MM.1S (cell line): ENCODE data around the gene QSER1.

Experiments used
- DNase-seq: peaks from one replicate; pipeline ENCODE4 v3.0.0-alpha.2; 2015
- H2AFZ ChIP-seq: fragments of 300-600 bp; sonication (generic); 2 replicates; pipeline ENCODE4 v1.6.0; 2016; ENCODE audit warnings: antibody characterized with exemption, low read length
- H3F3A ChIP-seq: fragments of 300-600 bp; sonication (generic); 2 replicates; pipeline ENCODE4 v1.6.1; 2016; ENCODE audit warnings: mild to moderate bottlenecking, antibody characterized with exemption, low read length, moderate library complexity, mixed read lengths; ENCODE audit not compliant: insufficient read depth
- H3K27ac ChIP-seq: fragments of 300-600 bp; sonication (generic); 2 replicates; pipeline ENCODE4 v1.5.1; 2016; ENCODE audit warnings: mild to moderate bottlenecking, low read length
- H3K27me3 ChIP-seq: fragments of 300-600 bp; sonication (generic); replicated peaks from 2 replicates; pipeline ENCODE4 v1.6.0; 2016; ENCODE audit warnings: low read length; ENCODE audit not compliant: insufficient read depth
- H3K36me3 ChIP-seq: fragments of 300-600 bp; sonication (generic); replicated peaks from 2 replicates; pipeline ENCODE4 v1.6.1; 2016; ENCODE audit warnings: mild to moderate bottlenecking, low read length, mixed read lengths; ENCODE audit not compliant: insufficient read depth
- H3K4me1 ChIP-seq: fragments of 300-600 bp; sonication (generic); 2 replicates; pipeline ENCODE4 v1.6.1; 2016; ENCODE audit warnings: low read length, mixed read lengths
- H3K4me2 ChIP-seq: fragments of 300-600 bp; sonication (generic); 2 replicates; pipeline ENCODE4 v1.6.0; 2016; ENCODE audit warnings: low read depth, low read length
- H3K4me3 ChIP-seq: fragments of 300-600 bp; sonication (generic); 2 replicates; pipeline ENCODE4 v1.5.1; 2016; ENCODE audit warnings: low read length, mixed read lengths
- H3K79me2 ChIP-seq: fragments of 300-600 bp; sonication (generic); 2 replicates; pipeline ENCODE4 v1.6.1; 2016; ENCODE audit warnings: mixed run types, low read length, mixed read lengths
- H3K9ac ChIP-seq: fragments of 300-600 bp; sonication (generic); 2 replicates; pipeline ENCODE4 v1.6.1; 2016; ENCODE audit warnings: low read length, mixed read lengths
- H3K9me2 ChIP-seq: fragments of 300-600 bp; sonication (generic); replicated peaks from 2 replicates; pipeline ENCODE4 v1.6.1; 2016; ENCODE audit warnings: mild to moderate bottlenecking, low read length, mixed read lengths; ENCODE audit not compliant: insufficient read depth
- H3K9me3 ChIP-seq: fragments of 300-600 bp; sonication (generic); replicated peaks from 2 replicates; pipeline ENCODE4 v1.6.1; 2016; ENCODE audit warnings: mild to moderate bottlenecking, low read length, mixed read lengths; ENCODE audit not compliant: insufficient read depth
- H4K20me1 ChIP-seq: fragments of 300-600 bp; sonication (generic); 2 replicates; pipeline ENCODE4 v1.6.1; 2016; ENCODE audit warnings: mild to moderate bottlenecking, low read length, moderate library complexity, mixed read lengths; ENCODE audit not compliant: insufficient read depth
- EZH2 ChIP-seq: fragments of 300-600 bp; sonication (generic); optimal IDR thresholded peaks from 2 replicates; pipeline ENCODE3; 2017; ENCODE audit warnings: low read depth, mild to moderate bottlenecking, antibody characterized with exemption, low read length, mixed read lengths
- EZH2phosphoT487 ChIP-seq: fragments of 300-600 bp; sonication (generic); IDR thresholded peaks from 2 replicates; pipeline ENCODE4 v1.6.1; 2018; ENCODE audit warnings: antibody characterized with exemption, low read length
- TF ChIP-seq, protein P1 (sequence below): fragments of 300-600 bp; sonication (generic); IDR thresholded peaks from 2 replicates; pipeline ENCODE4 v1.5.1; 2016; ENCODE audit warnings: antibody characterized with exemption, low read length, mixed read lengths

The QSER1 gene

DNA sequence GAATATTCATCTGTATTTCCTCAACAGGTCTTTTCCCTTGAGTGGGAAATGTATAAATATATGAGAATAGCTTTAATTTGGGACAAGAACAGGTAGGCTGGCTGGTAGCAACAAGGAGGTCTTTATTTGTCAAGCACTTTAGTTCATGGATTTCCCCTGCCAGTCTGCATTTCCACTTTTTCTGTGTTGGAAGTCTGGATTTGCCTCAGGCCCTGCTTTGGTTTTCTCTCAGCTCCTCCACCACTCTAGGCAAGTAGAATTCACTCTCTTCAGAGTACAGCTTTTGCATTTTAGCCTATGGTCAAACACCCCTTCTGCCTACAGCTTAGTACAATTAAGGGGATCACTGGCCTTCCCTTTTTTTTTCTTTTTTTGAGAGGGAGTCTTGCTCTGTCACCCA lies 57.1 kb downstream of the QSER1 start:
- H3K9ac ChIP-seq, result no peak overlapping the region
- H3K9me3 ChIP-seq, result no peaks in the 10 kb centered on the region
- no peak overlapping the region for H3K4me3 ChIP-seq
- H2AFZ ChIP-seq, result no peak overlapping the region
- H3K4me1 ChIP-seq, result peaks cover 10% of the 10 kb centered on the region; the same call in 1 of the 2 replicates
- no peak overlapping the region for H3K4me2 ChIP-seq
- TF ChIP-seq EZH2, result no peak
- TF ChIP-seq, protein P1, sequence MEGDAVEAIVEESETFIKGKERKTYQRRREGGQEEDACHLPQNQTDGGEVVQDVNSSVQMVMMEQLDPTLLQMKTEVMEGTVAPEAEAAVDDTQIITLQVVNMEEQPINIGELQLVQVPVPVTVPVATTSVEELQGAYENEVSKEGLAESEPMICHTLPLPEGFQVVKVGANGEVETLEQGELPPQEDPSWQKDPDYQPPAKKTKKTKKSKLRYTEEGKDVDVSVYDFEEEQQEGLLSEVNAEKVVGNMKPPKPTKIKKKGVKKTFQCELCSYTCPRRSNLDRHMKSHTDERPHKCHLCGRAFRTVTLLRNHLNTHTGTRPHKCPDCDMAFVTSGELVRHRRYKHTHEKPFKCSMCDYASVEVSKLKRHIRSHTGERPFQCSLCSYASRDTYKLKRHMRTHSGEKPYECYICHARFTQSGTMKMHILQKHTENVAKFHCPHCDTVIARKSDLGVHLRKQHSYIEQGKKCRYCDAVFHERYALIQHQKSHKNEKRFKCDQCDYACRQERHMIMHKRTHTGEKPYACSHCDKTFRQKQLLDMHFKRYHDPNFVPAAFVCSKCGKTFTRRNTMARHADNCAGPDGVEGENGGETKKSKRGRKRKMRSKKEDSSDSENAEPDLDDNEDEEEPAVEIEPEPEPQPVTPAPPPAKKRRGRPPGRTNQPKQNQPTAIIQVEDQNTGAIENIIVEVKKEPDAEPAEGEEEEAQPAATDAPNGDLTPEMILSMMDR, result no peak
- TF ChIP-seq EZH2phosphoT487, result no peak
- DNase-seq, result no peak
- H3F3A ChIP-seq, result no peaks in the 10 kb centered on the region
- H3K79me2 ChIP-seq, result peaks cover 8% of the 10 kb centered on the region
- H3K36me3 ChIP-seq, result no peaks in the 10 kb centered on the region
- no peaks in the 10 kb centered on the region for H3K27me3 ChIP-seq
- no peak overlapping the region for H3K27ac ChIP-seq
- no peaks in the 10 kb centered on the region for H4K20me1 ChIP-seq
- no peaks in the 10 kb centered on the region for H3K9me2 ChIP-seq

DNA sequence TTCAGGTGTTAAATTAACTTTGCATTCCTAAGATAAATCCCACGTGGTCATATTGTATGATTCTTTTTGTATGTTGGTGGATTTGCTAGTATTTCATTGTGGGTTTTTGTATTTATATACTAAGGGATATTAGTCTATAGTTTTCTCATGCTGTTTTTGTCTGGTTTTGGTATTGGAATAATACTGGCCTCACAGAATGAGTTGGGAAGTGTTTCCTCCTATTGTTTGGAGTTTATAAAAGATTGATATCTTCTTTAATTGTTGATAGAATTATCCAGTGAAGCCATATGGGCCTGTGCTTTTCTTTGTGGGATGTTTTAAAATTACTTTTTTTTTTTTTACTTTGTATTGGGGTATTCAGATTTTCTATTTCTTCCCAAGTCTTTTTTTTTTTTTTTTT lies 59.8 kb downstream of the QSER1 start:
- Histone ChIP-seq H3K79me2 (peaks cover 8% of the 10 kb centered on the region), H3F3A (no peaks in the 10 kb centered on the region), H3K9ac (no peak overlapping the region), H2AFZ (no peak overlapping the region), H4K20me1 (no peaks in the 10 kb centered on the region), H3K36me3 (no peaks in the 10 kb centered on the region; the same call in 1 of the 2 replicates), H3K9me2 (no peaks in the 10 kb centered on the region), H3K4me1 (peaks cover 9% of the 10 kb centered on the region; the same call in 1 of the 2 replicates), H3K4me2 (no peak overlapping the region), H3K27me3 (no peaks in the 10 kb centered on the region), H3K9me3 (no peaks in the 10 kb centered on the region), H3K27ac (no peak overlapping the region), H3K4me3 (no peak overlapping the region)
- TF ChIP-seq, protein P1, result no peak
- TF ChIP-seq EZH2 (no peak), EZH2phosphoT487 (no peak)
- DNase-seq, result no peak

DNA sequence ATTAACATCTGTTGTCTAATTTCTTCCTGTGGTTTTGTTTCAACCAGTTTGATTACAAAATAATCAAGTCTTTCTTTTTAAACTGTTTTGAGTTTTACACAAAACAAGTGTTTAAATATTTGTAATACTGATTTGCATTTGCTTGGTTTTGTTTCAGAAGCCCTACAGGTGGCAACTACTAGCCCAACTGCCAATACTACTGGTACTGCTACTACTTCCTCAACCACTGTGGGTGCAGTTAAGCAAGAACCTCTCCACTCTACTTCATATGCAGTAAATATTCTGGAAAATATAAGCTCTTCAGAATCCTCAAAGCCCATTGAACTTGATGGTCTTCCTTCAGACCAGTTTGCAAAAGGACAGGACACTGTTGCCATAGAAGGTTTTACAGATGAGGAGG lies 61.1 kb downstream of the QSER1 start:
- Histone ChIP-seq H3K9me2 (no peaks in the 10 kb centered on the region), H3K79me2 (0 out of 2 replicates have a peak, but pooled peaks cover under 1% of the 10 kb centered on the region), H3F3A (no peaks in the 10 kb centered on the region), H3K27ac (no peak overlapping the region), H4K20me1 (no peaks in the 10 kb centered on the region), H3K9me3 (no peaks in the 10 kb centered on the region), H3K36me3 (no peaks in the 10 kb centered on the region; the same call in 1 of the 2 replicates), H3K4me1 (no peaks in the 10 kb centered on the region), H3K27me3 (no peaks in the 10 kb centered on the region), H3K4me3 (no peak overlapping the region), H2AFZ (no peak overlapping the region), H3K9ac (no peak overlapping the region), H3K4me2 (no peak overlapping the region)
- TF ChIP-seq, protein P1, result no peak
- TF ChIP-seq EZH2phosphoT487 (no peak), EZH2 (no peak)
- DNase-seq, result no peak
